Measurements from ENCODE around the gene SLC25A41. TPM values are rescaled to one million over a fixed set of nuclear protein-coding genes. Genes with fewer than 3 reads are reported as not detected.
"Not testable (repeated sequence)": the region's sequence is repeated elsewhere in the genome, so short reads cannot be mapped to it uniquely, and the experiment has no call there.

SLC25A41 gene
- total RNA-seq, 1 donor from 2014 or later = not detected

GRCh38 chr19:6428692-6429418 is 4.7 kb downstream of the SLC25A41 start:
- DNase-seq (ENCODE audit: low spot score) = not testable (repeated sequence)

GRCh38 chr19:6427131-6427530 is 6.4 kb downstream of the SLC25A41 start:
- no peak for DNase-seq (ENCODE audit: low spot score)

DNA sequence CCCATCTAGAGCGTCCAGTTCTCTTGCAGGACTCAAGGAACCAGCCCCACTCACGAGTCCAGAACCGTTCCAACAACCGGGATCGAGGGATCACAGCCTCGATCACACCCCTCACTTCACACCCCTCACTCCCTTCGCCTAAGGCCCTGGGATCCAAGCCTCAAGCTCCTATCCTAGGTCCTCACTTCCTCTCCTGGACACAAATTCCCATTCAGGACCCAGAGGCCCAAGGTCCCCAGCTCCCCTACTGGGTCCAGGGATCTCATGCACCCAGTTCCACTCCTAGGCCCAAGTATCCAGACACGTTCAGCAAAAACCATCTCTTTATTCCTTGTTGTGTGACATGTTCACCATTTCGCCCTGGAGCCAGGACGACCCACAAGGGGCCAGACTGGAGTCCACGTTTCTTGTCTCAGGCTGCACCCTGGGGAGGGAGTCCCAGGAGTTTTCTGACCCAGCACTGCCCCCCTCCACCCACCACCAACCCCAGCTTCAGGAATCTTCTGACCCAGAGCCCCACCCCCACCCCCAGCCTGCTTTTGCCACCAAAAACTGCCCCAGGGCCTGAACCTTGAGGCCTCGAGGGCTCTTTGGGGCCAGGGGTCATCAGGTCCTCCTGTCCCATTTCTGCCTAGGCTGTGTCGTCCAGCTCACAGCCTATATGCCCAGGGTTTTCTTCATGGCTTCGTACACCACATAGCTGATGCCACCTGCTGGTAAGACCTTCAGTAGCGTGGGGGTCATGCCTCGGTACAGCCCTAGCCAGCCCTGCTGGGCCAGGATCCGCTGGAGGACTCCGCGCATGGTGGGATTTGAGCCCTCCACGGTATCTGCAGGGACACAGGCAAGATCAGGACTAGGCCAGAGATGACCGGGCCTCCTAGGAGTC is 7.6 kb downstream of the SLC25A41 start:
- DNase-seq (ENCODE audit: low spot score) = no peak

GRCh38 chr19:6424939-6425731 is 8.4 kb downstream of the SLC25A41 start:
- peak; percentile 100 for DNase-seq (ENCODE audit: low spot score)

- DNase-seq (ENCODE audit: low spot score) = no peak
These were observed 9.2 kb downstream of the SLC25A41 start, which contains the start of gene KHSRP for GRCh38 chr19:6424195-6424938. TSS of gene KHSRP (minus strand) at chr19:6424811. CDS start at chr19:6424701, 110 bp downstream.

GRCh38 chr19:6423499-6424194 is 9.9 kb downstream of the SLC25A41 start:
- no peak for DNase-seq (ENCODE audit: low spot score)

DNA sequence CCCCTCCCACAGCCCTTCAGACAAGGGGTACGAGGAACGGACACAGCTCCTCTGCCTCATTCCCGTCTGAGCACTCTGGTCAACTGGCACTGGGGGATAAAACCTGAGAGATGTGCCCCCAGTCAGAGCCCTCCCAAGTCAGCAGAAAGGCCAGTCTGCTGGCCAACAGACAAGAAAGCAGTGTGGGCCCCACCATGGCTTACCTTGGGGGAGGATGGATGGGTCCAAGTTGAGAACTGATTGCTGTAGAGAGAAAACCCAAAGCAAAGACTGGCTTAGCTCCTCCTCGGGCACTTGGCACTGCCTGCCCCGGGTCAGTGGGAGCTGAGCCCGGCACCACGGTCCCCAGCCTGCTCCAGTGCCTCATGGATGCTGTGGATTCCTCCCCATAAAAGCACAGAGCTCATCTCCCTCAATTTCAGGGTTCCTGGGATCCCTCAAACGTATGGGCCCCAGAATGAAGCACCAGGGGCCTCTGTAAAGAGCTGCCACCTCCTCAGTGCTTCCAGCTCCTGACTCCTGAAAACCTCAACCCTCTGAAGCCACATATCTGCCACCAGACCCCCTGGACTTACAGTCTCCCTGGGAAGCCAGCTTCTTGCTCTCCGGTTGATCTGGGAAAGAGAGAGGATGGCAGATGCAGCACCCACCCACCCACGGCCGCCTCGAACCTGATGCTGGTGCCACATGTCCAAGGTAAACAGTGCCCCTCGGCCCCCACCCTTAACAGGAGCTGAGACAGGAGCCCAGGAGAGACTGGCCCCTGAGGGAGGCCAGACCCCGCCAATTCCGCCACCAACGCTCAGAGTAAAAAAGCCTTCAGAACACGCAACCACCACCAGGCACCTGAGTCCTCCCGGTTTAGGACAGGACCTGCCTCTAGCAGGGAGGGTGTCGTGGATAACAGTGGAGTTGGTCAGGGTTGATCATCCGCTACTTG is 12.2 kb downstream of the SLC25A41 start:
- no peak for DNase-seq (ENCODE audit: low spot score)

DNA sequence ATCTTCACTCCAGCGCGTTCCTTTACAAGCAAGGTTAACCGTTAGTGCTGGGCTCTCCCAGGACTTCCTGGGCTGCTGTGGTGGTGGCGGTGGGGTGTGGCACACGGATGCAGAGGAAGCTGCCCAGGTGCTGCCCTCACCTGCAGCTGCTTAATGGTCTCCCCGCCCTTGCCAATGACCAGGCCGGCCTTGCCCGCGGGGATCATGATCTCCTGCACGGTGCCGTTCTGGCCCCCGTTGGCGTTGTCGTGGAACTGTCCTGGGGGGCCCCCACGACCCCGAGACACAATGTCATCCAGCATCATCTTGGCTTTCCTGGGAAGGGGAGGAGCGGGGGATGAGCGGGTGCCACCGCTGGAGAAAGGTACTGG is 15.0 kb downstream of the SLC25A41 start:
- no peak for DNase-seq (ENCODE audit: low spot score)

DNA sequence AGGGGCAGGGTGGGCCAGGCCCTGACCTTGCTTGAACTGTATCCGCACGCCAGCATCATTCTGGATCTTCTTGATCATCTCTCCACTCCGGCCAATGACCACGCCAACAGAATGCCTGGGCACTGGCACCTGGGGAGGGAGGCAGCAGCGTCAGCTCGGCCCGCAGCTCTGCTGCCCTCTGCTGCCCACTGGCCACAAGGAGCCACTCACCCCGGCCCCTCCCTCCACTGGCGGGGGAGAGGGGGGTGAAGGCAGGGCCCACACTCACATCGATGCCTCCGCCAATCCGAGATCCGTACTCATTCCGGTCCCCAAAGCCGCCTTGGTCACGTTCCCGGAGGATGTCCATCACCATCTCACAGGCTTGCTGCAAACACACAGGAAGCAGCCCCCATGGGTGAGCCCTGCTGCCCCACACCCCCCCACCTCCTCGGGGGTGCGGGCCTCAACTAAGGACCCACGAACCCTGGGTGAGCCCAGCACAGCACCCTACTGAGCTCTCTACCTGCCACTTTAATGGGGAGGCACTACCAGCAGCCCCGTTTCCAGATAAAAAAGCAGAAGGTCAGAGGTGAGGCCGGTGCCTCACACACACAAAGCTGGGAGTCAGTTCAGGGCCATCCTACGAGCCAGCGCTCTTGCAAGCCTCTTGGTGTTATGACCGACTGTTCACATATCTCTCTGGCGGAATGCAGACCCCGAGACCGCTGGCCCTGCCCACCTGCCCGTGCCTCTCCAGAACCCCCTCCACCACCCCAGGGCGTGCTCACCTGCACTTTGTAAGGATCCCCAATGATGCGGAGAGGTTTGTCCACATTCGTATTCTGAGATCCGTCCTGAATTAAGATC is 15.6 kb downstream of the SLC25A41 start:
- peak; percentile 50 for DNase-seq (ENCODE audit: low spot score)

- no peak for DNase-seq (ENCODE audit: low spot score)
These were observed 16.7 kb downstream of the SLC25A41 start for GRCh38 chr19:6416658-6417405.

DNA sequence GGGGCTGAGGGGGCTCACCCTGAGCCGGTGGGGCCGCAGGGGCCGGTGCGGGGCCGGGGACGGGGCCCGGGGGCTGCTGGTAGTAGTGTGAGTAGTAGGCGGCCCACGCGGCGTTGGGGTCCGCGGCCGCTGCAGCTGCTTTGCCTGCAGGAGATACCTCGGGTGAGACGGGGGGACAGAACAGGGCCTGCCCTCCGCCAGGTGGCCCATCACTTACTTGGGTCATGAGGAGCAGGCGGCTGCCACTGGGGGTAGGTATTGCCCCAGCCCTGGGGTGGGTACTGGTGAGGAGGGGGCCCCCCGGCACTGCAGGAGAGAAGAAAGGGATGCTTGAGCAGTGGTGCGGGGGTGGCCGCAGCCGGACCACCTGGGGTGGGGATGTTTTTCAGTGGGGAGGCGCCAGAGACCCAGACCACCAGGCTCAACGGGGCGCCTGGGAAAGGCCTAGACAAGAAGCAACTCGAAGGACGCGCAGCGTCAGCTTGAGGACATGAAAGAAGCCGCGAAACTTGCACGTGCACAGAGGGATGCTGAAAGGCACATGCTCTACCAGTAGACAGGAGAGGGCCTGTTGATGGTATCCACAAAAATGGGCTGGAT is 17.9 kb downstream of the SLC25A41 start:
- DNase-seq (ENCODE audit: low spot score) = no peak

DNA sequence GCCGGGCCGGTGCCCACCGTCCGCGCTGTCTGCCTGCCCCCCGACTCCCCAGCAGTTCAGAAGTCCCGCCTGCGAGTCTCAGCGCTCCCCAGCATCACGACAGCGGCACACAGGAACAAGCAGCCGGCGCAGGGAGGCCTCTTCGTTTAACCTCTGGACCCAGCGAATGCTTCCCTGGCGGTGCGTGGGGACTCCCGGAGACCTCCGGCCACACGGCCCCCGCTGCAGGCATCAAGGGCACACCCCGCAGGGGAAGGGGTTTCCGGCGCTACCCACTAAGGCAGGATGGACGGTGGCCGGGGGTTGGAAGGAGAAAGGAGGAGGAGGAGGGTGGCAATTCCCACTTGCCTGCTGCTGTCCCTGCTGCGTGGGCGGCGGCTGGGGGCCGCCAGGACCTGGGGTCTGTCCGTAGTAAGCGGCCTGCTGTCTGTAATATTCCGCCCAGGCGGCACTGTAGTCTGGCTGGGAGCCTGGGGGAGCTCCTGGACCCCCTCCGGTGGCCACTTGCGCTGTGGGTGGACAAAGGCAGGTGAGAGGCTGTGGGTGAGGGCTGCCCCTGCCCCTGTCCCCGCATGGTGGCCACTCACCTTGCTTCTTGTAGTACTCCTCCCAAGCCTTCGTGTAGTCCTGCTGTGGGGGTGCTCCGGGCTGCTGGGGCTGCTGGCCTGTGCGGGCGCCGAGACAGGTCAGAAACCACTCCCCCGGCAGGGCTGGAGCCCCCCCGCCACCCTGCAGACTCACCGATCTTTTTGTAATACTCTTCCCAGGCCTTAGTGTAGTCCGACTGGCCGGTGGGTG is 18.6 kb downstream of the SLC25A41 start:
- DNase-seq (ENCODE audit: low spot score) = no peak

- no peak for DNase-seq (ENCODE audit: low spot score)
These were observed 19.6 kb downstream of the SLC25A41 start for GRCh38 chr19:6413721-6414643.

- no peak for DNase-seq (ENCODE audit: low spot score)
These were observed 20.3 kb downstream of the SLC25A41 start for GRCh38 chr19:6413291-6413690.

GRCh38 chr19:6412447-6413091 is 21.0 kb downstream of the SLC25A41 start:
- no peak for DNase-seq (ENCODE audit: low spot score)

All from ureter (tissue), 1 donor.